ENCODE data around the gene FGF1.

The FGF1 gene

DNA sequence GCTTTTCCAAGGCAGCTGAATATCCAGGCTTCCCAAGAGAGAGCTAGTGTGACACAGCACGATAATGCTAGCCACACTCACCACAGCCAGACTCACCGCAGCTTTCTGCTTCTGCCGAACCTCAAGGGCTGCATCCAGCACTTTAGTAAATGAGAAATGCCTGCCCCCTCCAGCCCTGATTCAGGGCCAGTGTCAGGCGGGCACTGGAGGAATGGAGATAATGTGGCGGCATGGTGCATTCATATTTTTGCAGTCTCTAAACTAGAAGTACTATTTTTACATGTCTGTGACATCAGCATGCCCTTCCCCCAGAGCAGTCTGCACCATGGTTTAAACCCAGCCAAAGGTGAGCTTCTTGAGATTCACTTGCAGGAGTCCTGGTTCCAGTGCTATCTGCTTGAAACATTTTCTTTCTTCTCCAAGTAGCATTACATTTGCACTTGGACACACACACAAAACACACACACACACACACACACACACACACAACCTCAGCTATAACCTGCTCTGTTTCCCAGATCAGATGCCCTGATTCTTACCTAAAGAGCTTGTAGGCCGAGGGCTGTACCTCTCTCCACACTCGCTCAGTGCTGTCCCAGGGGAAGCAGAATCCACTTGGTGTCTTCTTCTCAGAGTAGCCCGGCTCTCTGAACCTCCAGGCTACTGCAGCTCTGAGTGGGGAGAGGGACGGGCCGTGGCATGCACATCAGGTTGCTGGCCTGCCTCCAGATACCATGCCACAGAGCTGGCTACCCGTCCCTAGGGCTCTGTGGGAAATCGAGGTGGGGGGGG, at the start of gene FGF1:
TSS of gene FGF1 (minus strand) at position 673 of the 792 bp plus-strand sequence. CDS start 71,963 bp downstream, outside the sequence.
- no peak for DNase-seq
- no peak within 1 kb of the TSS for H3K27ac Mint-ChIP-seq
- H3K9me3 Mint-ChIP-seq = no peaks in the 10 kb centered on the region
- no peaks in the 10 kb centered on the region for H3K4me1 Mint-ChIP-seq
- H3K4me3 Mint-ChIP-seq = no peak within 1 kb of the TSS
- H3K36me3 Mint-ChIP-seq = no peaks in the 10 kb centered on the region
- ATAC-seq (replicated peaks) = no peak
- peaks cover 11 to 13% of the 10 kb centered on the region in 2 donors for H3K27me3 Mint-ChIP-seq

DNA sequence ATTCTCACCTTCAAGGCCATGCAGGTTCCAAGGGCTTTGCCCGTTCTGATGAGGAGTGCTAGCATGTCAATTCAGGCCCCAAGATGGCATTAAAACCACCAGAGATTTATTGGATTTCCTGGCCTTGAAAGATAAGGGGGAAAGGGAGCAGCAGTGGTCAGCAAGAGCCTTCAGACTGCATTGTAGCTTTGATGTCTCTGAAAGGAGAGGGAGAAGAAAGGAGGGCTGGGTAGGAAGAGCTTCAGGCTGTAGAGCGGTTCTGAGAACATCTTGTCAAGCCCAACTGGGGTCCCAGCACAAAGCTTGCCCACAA, 41.8 kb upstream of the FGF1 start:
- peaks cover 0 to 3% of the 10 kb centered on the region in 2 donors for H3K4me1 Mint-ChIP-seq
- H3K9me3 Mint-ChIP-seq = no peaks in the 10 kb centered on the region
- no peak overlapping the region for H3K27ac Mint-ChIP-seq
- H3K36me3 Mint-ChIP-seq = no peaks in the 10 kb centered on the region
- H3K4me3 Mint-ChIP-seq = no peak overlapping the region
- ATAC-seq (replicated peaks) = no peak
- no peak for DNase-seq
- peaks cover 0 to 8% of the 10 kb centered on the region in 2 donors for H3K27me3 Mint-ChIP-seq

GRCh38 chr5:142726188-142726731, 40.4 kb upstream of the FGF1 start:
- no peak for ATAC-seq (replicated peaks)
- H3K27ac Mint-ChIP-seq = no peak overlapping the region

DNA sequence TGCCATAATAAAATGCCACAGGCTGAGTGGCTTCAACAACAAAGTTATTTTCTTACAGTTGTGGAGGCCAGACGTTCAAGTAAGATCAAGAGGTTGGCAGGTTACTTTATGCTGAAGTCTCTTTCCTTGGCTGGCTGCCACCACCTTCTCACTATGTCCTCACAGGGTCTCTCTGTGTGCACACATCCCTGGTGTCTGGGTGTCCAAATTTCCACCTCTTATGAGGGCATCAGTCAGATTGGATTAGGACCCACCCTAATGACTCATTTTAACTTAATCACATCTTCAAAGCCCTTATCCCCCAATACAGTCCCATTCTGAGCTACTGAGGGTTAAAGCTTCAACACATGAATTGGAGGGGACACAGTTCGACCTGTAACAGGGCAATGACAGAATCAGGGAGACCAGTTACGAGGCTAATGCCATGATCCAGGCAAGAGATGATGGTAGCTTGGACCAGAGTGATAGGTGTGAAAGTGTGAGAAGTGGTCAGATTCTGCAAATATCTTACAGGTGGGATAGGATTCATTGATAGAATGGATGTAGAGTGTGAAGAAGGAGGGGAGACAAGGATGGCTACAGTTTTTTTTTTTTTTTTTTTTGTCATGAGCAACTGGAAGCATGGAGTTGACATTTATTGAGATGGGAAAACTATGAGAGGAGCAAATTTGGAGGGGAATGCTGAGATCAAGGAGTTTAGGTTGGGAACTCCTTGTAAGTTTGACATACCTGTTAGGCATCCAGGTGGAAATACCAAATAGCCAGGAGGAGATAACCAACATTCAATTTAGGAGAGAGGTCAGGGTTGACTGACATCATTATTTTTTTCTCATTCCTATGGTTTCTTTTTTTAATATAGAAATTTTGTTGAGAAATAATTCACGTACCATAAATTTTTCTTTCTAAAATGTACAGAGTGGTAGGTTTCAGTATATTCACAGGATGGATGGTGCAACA, 39.6 kb upstream of the FGF1 start:
- no peak for ATAC-seq (replicated peaks)
- Mint-ChIP-seq H3K9me3 (no peaks in the 10 kb centered on the region), H3K27ac (no peak overlapping the region), H3K27me3 (peaks cover 0 to 8% of the 10 kb centered on the region in 2 donors), H3K4me1 (peaks cover 0 to 3% of the 10 kb centered on the region in 2 donors), H3K36me3 (no peaks in the 10 kb centered on the region), H3K4me3 (no peak overlapping the region)
- no peak for DNase-seq

More at GRCh38 chr5:142726188-142726731, 40.4 kb upstream of the FGF1 start:
- Mint-ChIP-seq H3K9me3 (no peaks in the 10 kb centered on the region), H3K4me3 (no peak overlapping the region), H3K36me3 (no peaks in the 10 kb centered on the region), H3K4me1 (peaks cover 0 to 3% of the 10 kb centered on the region in 2 donors), H3K27me3 (peaks cover 0 to 8% of the 10 kb centered on the region in 2 donors)
- no peak for DNase-seq

DNA sequence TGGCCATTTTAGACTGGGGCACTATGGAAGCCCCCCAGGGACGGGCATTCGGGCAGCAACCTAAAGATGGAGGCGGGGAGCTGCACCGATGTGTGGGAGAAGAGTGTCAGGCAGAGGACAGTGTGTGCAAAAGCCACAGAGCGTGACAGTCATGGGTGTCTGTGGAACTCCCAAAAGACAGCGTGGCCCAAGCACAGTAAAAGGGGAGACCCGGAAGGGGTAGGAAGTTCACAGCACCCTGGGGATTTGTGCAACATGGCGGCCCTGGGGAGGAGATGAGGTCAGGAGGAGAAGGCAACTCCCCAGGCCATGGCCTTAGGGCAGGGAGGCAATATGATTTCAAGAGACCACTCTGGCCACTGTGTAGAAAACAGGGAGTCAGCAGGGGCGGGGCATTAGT, 38.9 kb upstream of the FGF1 start:
- Mint-ChIP-seq H3K27me3 (peaks cover 0 to 10% of the 10 kb centered on the region in 2 donors), H3K27ac (no peak overlapping the region), H3K9me3 (no peaks in the 10 kb centered on the region), H3K4me3 (no peak overlapping the region), H3K4me1 (peaks cover 0 to 3% of the 10 kb centered on the region in 2 donors), H3K36me3 (no peaks in the 10 kb centered on the region)
- no peak for ATAC-seq (replicated peaks)
- no peak for DNase-seq

GRCh38 chr5:142722896-142723295, 37.0 kb upstream of the FGF1 start:
- H3K27ac Mint-ChIP-seq = no peak overlapping the region
- H3K4me1 Mint-ChIP-seq = peaks cover 0 to 3% of the 10 kb centered on the region in 2 donors
- DNase-seq = no peak

GRCh38 chr5:142722146-142722545, 36.3 kb upstream of the FGF1 start:
- Mint-ChIP-seq H3K27ac (no peak overlapping the region), H3K36me3 (no peaks in the 10 kb centered on the region), H3K27me3 (peaks cover 21 to 31% of the 10 kb centered on the region in 2 donors), H3K9me3 (no peaks in the 10 kb centered on the region), H3K4me1 (peaks cover 0 to 3% of the 10 kb centered on the region in 2 donors), H3K4me3 (no peak overlapping the region)
- DNase-seq = no peak
- no peak for ATAC-seq (replicated peaks)

More at GRCh38 chr5:142722896-142723295, 37.0 kb upstream of the FGF1 start:
- Mint-ChIP-seq H3K4me3 (no peak overlapping the region), H3K27me3 (peaks cover 13 to 27% of the 10 kb centered on the region in 2 donors), H3K9me3 (no peaks in the 10 kb centered on the region), H3K36me3 (no peaks in the 10 kb centered on the region)
- no peak for ATAC-seq (replicated peaks)

DNA sequence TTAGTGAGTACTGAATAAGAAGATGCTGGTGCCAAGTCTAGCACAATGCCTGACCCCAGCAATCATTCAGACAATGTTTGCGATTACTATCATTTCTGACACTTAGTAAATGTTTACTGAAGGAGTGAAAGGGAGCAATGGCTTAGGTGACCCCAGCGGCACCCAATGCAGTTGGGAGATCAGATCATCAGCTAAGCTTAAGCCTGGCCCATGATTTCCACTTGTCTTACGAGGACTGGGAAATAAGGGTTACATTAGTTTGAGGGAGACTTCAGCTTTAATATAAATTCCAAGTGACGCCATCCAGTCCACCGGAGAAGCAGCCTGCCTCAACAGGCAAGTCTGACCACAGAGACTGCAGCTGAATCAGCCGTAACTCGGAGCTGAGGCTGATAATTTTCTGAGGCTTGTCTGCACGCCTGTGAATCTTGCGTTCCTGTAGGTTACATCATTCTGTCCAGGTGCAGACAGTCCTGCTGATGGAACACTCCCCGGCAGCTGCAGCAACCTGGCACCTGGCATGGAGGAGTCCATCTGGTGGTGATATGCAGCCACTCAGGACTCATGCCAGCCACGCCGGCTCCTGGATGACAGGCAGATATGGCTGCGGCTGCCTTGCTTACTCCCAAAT, 34.9 kb upstream of the FGF1 start:
- DNase-seq (no peak), ATAC-seq (replicated peaks) (no peak)
- no peaks in the 10 kb centered on the region for H3K9me3 Mint-ChIP-seq
- H3K27ac Mint-ChIP-seq = no peak overlapping the region
- no peak overlapping the region for H3K4me3 Mint-ChIP-seq
- peaks cover 34 to 35% of the 10 kb centered on the region in 2 donors for H3K27me3 Mint-ChIP-seq
- peaks cover 0 to 3% of the 10 kb centered on the region in 2 donors for H3K4me1 Mint-ChIP-seq
- H3K36me3 Mint-ChIP-seq = no peaks in the 10 kb centered on the region

GRCh38 chr5:142719836-142720370, 34.0 kb upstream of the FGF1 start:
- no peaks in the 10 kb centered on the region for H3K9me3 Mint-ChIP-seq
- H3K27ac Mint-ChIP-seq = no peak overlapping the region
- no peaks in the 10 kb centered on the region for H3K36me3 Mint-ChIP-seq
- peaks cover 35 to 38% of the 10 kb centered on the region in 2 donors for H3K27me3 Mint-ChIP-seq
- H3K4me3 Mint-ChIP-seq = no peak overlapping the region
- DNase-seq (no peak), ATAC-seq (replicated peaks) (no peak)
- peaks cover 0 to 3% of the 10 kb centered on the region in 2 donors for H3K4me1 Mint-ChIP-seq

DNA sequence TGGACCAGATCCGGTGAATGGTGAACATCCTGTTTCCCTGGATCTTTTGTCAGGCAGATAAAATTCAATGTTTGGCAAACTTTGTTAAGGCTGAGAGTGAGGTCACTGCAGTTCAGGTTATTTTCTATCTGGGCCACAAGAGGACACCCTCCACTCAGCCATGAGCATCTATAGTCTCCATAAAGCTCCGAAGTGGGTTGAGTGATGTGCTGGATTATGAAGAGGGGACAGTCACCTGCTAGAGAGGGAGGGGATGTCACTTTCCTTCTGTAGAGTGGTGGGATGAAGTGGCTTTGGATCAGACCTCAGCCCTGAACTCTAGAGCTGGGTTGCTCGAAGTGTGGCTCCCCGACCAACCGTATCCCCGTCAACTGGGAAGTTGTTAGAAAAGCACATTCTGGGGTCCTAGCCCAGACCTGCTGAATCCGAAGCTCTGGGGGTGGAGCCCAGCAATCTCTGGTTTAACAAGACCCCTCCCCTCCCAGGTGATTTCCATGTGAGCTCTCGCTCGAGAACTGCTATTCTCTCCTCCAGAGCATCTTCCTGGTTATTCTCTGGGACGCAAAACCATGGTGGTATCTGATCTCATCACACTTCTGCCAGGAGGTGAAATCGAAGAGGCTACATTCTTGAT, 31.8 kb upstream of the FGF1 start:
- peaks cover 30 to 38% of the 10 kb centered on the region in 2 donors for H3K27me3 Mint-ChIP-seq
- DNase-seq = no peak

GRCh38 chr5:142716963-142717362, 31.1 kb upstream of the FGF1 start:
- Mint-ChIP-seq H3K9me3 (no peaks in the 10 kb centered on the region), H3K36me3 (peaks cover 0 to 1% of the 10 kb centered on the region in 2 donors), H3K27me3 (peaks cover 34 to 42% of the 10 kb centered on the region in 2 donors), H3K27ac (no peak overlapping the region), H3K4me3 (no peak overlapping the region), H3K4me1 (peaks cover 0 to 13% of the 10 kb centered on the region in 2 donors)
- peak; percentile 62 to 67 for ATAC-seq (replicated peaks)
- peak; percentile 7 for DNase-seq

More for the DNA sequence above, 31.8 kb upstream of the FGF1 start:
- Mint-ChIP-seq H3K4me3 (no peak overlapping the region), H3K27ac (no peak overlapping the region), H3K36me3 (no peaks in the 10 kb centered on the region), H3K4me1 (peaks cover 0 to 13% of the 10 kb centered on the region in 2 donors), H3K9me3 (no peaks in the 10 kb centered on the region)
- ATAC-seq (replicated peaks) = peak; percentile 26 to 28

DNA sequence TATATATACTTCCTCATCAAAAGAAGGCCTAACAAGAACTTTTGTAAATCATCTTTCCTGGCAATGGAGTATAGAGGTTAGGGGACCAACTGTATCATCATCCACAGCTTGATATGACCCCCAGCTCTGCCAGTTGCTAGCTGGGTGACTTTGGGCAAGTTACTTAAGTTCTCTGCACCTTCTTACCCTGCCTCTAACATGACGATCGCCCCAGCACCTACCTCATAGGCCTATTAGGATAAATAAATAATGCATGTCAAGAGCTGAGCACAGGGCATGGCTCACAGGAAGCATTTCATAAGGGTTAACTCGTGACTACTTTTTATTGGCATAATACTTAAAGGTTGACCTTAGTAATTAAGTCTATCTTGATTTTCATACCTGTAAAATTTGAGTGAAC, 29.4 kb upstream of the FGF1 start:
- peaks cover 0 to 4% of the 10 kb centered on the region in 2 donors for H3K36me3 Mint-ChIP-seq
- H3K4me3 Mint-ChIP-seq = no peak overlapping the region
- H3K4me1 Mint-ChIP-seq = peaks cover 0 to 13% of the 10 kb centered on the region in 2 donors
- peaks cover 3 to 4% of the 10 kb centered on the region in 2 donors for H3K9me3 Mint-ChIP-seq
- no peak overlapping the region for H3K27ac Mint-ChIP-seq
- ATAC-seq (replicated peaks) (no peak), DNase-seq (no peak)
- H3K27me3 Mint-ChIP-seq = peaks cover 34 to 42% of the 10 kb centered on the region in 2 donors

DNA sequence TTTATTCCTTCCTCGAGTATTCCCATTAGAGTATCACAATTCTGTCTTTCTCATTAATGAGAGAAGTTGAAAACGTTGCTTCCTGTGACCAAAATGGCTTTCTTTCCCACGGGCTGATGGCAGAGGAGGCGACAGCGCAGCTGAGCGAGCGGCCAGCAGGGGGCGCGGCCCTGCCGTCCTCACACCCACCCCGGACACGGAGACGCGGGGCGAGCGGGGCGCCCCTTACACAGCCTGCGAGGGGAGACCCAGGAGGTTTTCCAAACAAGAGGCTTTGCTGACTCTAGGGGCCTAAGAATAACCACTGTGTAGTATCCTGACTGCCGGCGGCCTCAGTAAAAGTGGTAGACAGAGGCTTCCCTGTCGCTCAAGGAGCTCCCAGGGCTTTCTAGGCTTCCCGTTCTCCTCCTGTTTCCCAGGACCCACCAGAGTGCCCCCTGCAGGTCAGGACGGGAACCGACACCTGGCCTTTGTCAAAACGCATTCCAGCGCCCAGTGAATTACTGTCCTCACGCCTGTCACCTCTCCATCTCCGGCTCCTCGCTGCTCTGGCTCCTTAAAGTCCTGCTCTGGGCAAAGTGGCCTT, 27.3 kb upstream of the FGF1 start:
- peaks cover 3 to 4% of the 10 kb centered on the region in 2 donors for H3K9me3 Mint-ChIP-seq
- no peak overlapping the region for H3K27ac Mint-ChIP-seq
- ATAC-seq (replicated peaks) (peak; percentile 99), DNase-seq (peak; percentile 84)
- peak overlapping the region; percentile 82 to 86 for H3K4me3 Mint-ChIP-seq
- H3K27me3 Mint-ChIP-seq = peaks cover 19 to 35% of the 10 kb centered on the region in 2 donors
- peaks cover 0 to 13% of the 10 kb centered on the region in 2 donors for H3K4me1 Mint-ChIP-seq
- peaks cover 0 to 4% of the 10 kb centered on the region in 2 donors for H3K36me3 Mint-ChIP-seq
